ENCODE data around the gene PLXNA1.

GRCh38 chr3:127028781-127029657 lies 46.1 kb downstream of the PLXNA1 start:
- TF ChIP-seq, protein P1, sequence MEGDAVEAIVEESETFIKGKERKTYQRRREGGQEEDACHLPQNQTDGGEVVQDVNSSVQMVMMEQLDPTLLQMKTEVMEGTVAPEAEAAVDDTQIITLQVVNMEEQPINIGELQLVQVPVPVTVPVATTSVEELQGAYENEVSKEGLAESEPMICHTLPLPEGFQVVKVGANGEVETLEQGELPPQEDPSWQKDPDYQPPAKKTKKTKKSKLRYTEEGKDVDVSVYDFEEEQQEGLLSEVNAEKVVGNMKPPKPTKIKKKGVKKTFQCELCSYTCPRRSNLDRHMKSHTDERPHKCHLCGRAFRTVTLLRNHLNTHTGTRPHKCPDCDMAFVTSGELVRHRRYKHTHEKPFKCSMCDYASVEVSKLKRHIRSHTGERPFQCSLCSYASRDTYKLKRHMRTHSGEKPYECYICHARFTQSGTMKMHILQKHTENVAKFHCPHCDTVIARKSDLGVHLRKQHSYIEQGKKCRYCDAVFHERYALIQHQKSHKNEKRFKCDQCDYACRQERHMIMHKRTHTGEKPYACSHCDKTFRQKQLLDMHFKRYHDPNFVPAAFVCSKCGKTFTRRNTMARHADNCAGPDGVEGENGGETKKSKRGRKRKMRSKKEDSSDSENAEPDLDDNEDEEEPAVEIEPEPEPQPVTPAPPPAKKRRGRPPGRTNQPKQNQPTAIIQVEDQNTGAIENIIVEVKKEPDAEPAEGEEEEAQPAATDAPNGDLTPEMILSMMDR (IDR thresholded peaks at IDR 0.05 in 2 of 3, conservative IDR thresholded peaks at IDR 0.05 in 1 of 3; ENCODE audit: insufficient read depth in 2 of 3, low read depth in 1 of 3, low read length in 3 of 3) = no peak
- TF ChIP-seq, protein P2, sequence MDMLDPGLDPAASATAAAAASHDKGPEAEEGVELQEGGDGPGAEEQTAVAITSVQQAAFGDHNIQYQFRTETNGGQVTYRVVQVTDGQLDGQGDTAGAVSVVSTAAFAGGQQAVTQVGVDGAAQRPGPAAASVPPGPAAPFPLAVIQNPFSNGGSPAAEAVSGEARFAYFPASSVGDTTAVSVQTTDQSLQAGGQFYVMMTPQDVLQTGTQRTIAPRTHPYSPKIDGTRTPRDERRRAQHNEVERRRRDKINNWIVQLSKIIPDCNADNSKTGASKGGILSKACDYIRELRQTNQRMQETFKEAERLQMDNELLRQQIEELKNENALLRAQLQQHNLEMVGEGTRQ (CRISPR knock-in tag; IDR thresholded peaks at IDR 0.05) = no peak
- TF ChIP-seq JUND (IDR thresholded peaks at IDR 0.05; ENCODE audit: borderline replicate concordance, low read depth, low read length) (no peak), JUND (tag; IDR thresholded peaks at IDR 0.05; ENCODE audit: borderline replicate concordance, low read depth, low read length) (no peak), ZNF445 (CRISPR knock-in tag; IDR thresholded peaks at IDR 0.05; ENCODE audit: low read depth) (no peak), EGR1 (conservative IDR thresholded peaks at IDR 0.05) (no peak)

All from K562 (cell line).